HepG2 (cell line): ENCODE measurements around the gene BIN1. TPM values are rescaled to one million over a fixed set of nuclear protein-coding genes. Genes with fewer than 3 reads are reported as not detected.

Source experiments
- ATAC-seq: fragments of 200-7000 bp; cut with Tn5 transposase; 3 replicates; pipeline ENCODE4 v1.9.1; 2020; ENCODE audit warnings: mild to moderate bottlenecking, moderate library complexity
- BruUV-seq: library from RNA; stranded (reverse); fragments of 400-500 nt; replicated peaks from 2 replicates; lab custom pipeline; 2021; lab: Mats Ljungman, UMichigan
- CTCF ChIA-PET: fragments of 300-600 bp; formaldehyde crosslinking; extraction: SDS; loops from one replicate; lab custom pipeline; 2021; ENCODE audit warnings: low total read pairs, inconsistent platforms, low intra/inter-chr PET ratio; lab: Yijun Ruan, JAX
- POLR2A ChIA-PET: fragments of 350-600 bp; sonication (Branson Sonifier 250); formaldehyde crosslinking; loops from one replicate; lab custom pipeline; 2020; ENCODE audit warnings: antibody characterized with exemption, inconsistent platforms; lab: Yijun Ruan, JAX
- DNase-seq: peaks from one replicate; pipeline ENCODE4 v3.0.0-alpha.2; 2015; ENCODE audit warnings: low spot score
- FAIRE-seq: peaks from 3 replicates; lab custom pipeline; 2011; peaks lifted over from hg19 to GRCh38; lab: Jason Lieb, UNC
- H2AFZ ChIP-seq: one replicate; pipeline ENCODE4 v1.6.1; 2011; ENCODE audit warnings: low read length, inconsistent platforms
- H3K27ac ChIP-seq: fragments of 300-600 bp; 3 replicates; pipeline ENCODE4 v1.8.0; 2011; ENCODE audit warnings: mixed run types, mild to moderate bottlenecking, mixed read lengths, low read length, inconsistent platforms; ENCODE audit not compliant: insufficient read depth; ENCODE audit errors: extremely low read length
- H3K27me3 ChIP-seq, 2 experiments: fragments of 200-600 bp in 1 of 2; 2 replicates in 1 of 2; 3 replicates in 1 of 2; pipeline versions ENCODE4 v1.6.0 to v1.8.0; 2011; ENCODE audit warnings: low read length in 2 of 2, mild to moderate bottlenecking in 2 of 2, moderate library complexity in 2 of 2, inconsistent platforms in 1 of 2; ENCODE audit not compliant: insufficient read depth in 2 of 2, control insufficient read depth in 1 of 2
- H3K36me3 ChIP-seq, 2 experiments: fragments of 200-600 bp in 1 of 2; replicated peaks in 1 of 2; 2 replicates in 1 of 2; 3 replicates in 1 of 2; pipeline versions ENCODE4 v1.5.1 to v1.8.0; 2011; ENCODE audit warnings: low read length in 2 of 2, inconsistent platforms in 1 of 2; ENCODE audit not compliant: insufficient read depth in 2 of 2, control insufficient read depth in 1 of 2
- H3K4me1 ChIP-seq: 2 replicates; pipeline ENCODE4 v1.5.1; 2012; ENCODE audit warnings: low read length, inconsistent platforms; ENCODE audit not compliant: insufficient read depth
- H3K4me2 ChIP-seq: 2 replicates; pipeline ENCODE4 v1.6.0; 2011; ENCODE audit warnings: low read depth, low read length, inconsistent platforms
- H3K4me3 ChIP-seq, 3 experiments: fragments of 200-600 bp in 1 of 3; sonication (generic), shearing (Covaris generic) in 1 of 3; replicated peaks in 1 of 3; 2 replicates each; pipeline ENCODE4 v1.5.1; 2011 to 2016; ENCODE audit warnings: low read length in 3 of 3, inconsistent platforms in 2 of 3, low read depth in 2 of 3, mild to moderate bottlenecking in 2 of 3, control low read depth in 1 of 3, mixed read lengths in 1 of 3; ENCODE audit not compliant: insufficient read depth in 1 of 3
- H3K79me2 ChIP-seq: one replicate; pipeline ENCODE4 v1.6.1; 2011; ENCODE audit warnings: low read length, inconsistent platforms; ENCODE audit not compliant: insufficient read depth
- H3K9ac ChIP-seq: 2 replicates; pipeline ENCODE4 v1.6.0; 2011; ENCODE audit warnings: mild to moderate bottlenecking, low read depth, low read length, inconsistent platforms; ENCODE audit not compliant: insufficient read depth
- H3K9me3 ChIP-seq: 2 replicates; pipeline ENCODE4 v1.5.1; 2012; ENCODE audit warnings: mild to moderate bottlenecking, low read length
- H4K20me1 ChIP-seq: 2 replicates; pipeline ENCODE4 v1.6.0; 2011; ENCODE audit warnings: inconsistent platforms, mild to moderate bottlenecking, low read length, moderate library complexity; ENCODE audit not compliant: insufficient read depth
- CHD2 ChIP-seq: IDR thresholded peaks from 2 replicates; pipeline ENCODE4 v1.6.1; 2011; ENCODE audit warnings: low read depth, low read length, improper control_type of control experiment
- DPF2 ChIP-seq: sonication (generic); formaldehyde crosslinking; IDR thresholded peaks from 2 replicates; pipeline ENCODE4 v1.4.0; 2020; ENCODE audit warnings: mild to moderate bottlenecking, low read depth, missing genetic modification reagents, borderline replicate concordance
- KAT2B ChIP-seq: fragments of 150-350 bp; IDR thresholded peaks from 2 replicates; pipeline ENCODE4 v1.6.1; 2014; ENCODE audit warnings: low read depth, low read length, borderline replicate concordance
- RNF2 ChIP-seq: fragments of 450-650 bp; conservative IDR thresholded peaks from 2 replicates; pipeline ENCODE4 v1.6.1; 2016; ENCODE audit warnings: low read depth
- ZNF264 ChIP-seq: sonication (generic); formaldehyde crosslinking; IDR thresholded peaks from 2 replicates; pipeline ENCODE4 v1.4.0; 2020; ENCODE audit warnings: missing genetic modification reagents
- ZNF468 ChIP-seq: sonication (generic); formaldehyde crosslinking; IDR thresholded peaks from 2 replicates; pipeline ENCODE4 v1.8.0; 2022; ENCODE audit warnings: mild to moderate bottlenecking, moderate library complexity, missing genetic modification reagents
- ZNF564 ChIP-seq: sonication (generic); formaldehyde crosslinking; IDR thresholded peaks from 2 replicates; pipeline ENCODE4 v1.8.1; 2023; ENCODE audit warnings: mild to moderate bottlenecking, missing genetic modification reagents
- ZSCAN12 ChIP-seq: sonication (generic); formaldehyde crosslinking; IDR thresholded peaks from 2 replicates; pipeline ENCODE4 v1.9.0; 2021; ENCODE audit warnings: mild to moderate bottlenecking, missing genetic modification reagents
- WGBS: methylation state at CpG from one replicate; pipeline ENCODE4 v1.1.6; 2017; ENCODE audit warnings: low lambda C conversion rate; 5-methylcytosine and 5-hydroxymethylcytosine counted together
- in situ Hi-C: cut with HindIII; loops from 2 replicates; pipeline ENCODE4 v1.10.0; 2017; ENCODE audit warnings: low pct_unique_long_range_greater_than_20kb; ENCODE audit not compliant: extremely low pct_ligation_motif_present
- intact Hi-C: fragments of 100-400 bp; cut with micrococcal nuclease; formaldehyde crosslinking; loops from one replicate; pipeline ENCODE4 v1.10.0; 2022; ENCODE audit not compliant: unreplicated experiment
- polyA plus RNA-seq, 8 experiments: library from polyadenylated mRNA; depleted of rRNA in 3 of 8; stranded (reverse) in 7 of 8; unstranded in 1 of 8; fragments of >200 nt; fragmentation: Illumina TruSeq in 4 of 8; extraction: Trizol in 4 of 8; gene quantifications; 2 replicates each; pipeline versions ENCODE4 v1.2.1 to v1.2.3, GENCODE V29; 2011 to 2016; ENCODE audit warnings: low read depth in 4 of 8, missing spikeins in 1 of 8, mixed read lengths in 1 of 8; ENCODE audit not compliant: insufficient read depth in 1 of 8
- total RNA-seq, 5 experiments: library from RNA; depleted of rRNA; stranded (reverse); fragments of >200 nt; fragmentation: Illumina TruSeq; extraction: Trizol; gene quantifications; 2 replicates each; pipeline ENCODE4 v1.2.3, GENCODE V29; 2016; ENCODE audit warnings: low read depth in 1 of 5

Gene BIN1
- total and polyA plus RNA-seq, 2 of the 13 experiments (the other 11 are each of a cell fraction or from before 2014, with no cell fraction given): 0.93 to 1.2 TPM

- ATAC-seq (no peak), FAIRE-seq (no peak), DNase-seq (no peak)
- Histone ChIP-seq H3K36me3 (no peaks in the 10 kb centered on the region), H3K9me3 (no peaks in the 10 kb centered on the region), H3K4me2 (no peak overlapping the region), H4K20me1 (no peaks in the 10 kb centered on the region), H3K9ac (no peak overlapping the region), H3K79me2 (no peaks in the 10 kb centered on the region), H3K27me3 (peaks cover 2 to 31% of the 10 kb centered on the region in 2 experiments; a peak in 4 of 5 replicates), H2AFZ (no peak overlapping the region), H3K27ac (no peak overlapping the region), H3K4me1 (peaks cover 13% of the 10 kb centered on the region), H3K4me3 (no peak overlapping the region)
- no peak for TF ChIP-seq CHD2
- intact Hi-C loops: no loop called here
- no TSS peak for BruUV-seq
- ChIA-PET CTCF (no interaction called here), POLR2A (no interaction called here)
- 42% methylated on average over 2 of the region's 3 CpGs for WGBS
- in situ Hi-C loops: no loop called here
Measured at GRCh38 chr2:127097471-127097765, 9.5 kb downstream of the BIN1 start.

- BruUV-seq: no TSS peak
- Histone ChIP-seq H3K4me2 (no peak overlapping the region), H3K4me3 (no peak overlapping the region), H3K36me3 (no peaks in the 10 kb centered on the region), H3K27ac (no peak overlapping the region), H3K27me3 (peaks cover 2 to 26% of the 10 kb centered on the region in 2 experiments; a peak in 4 of 5 replicates), H3K9me3 (no peaks in the 10 kb centered on the region), H2AFZ (no peak overlapping the region), H4K20me1 (no peaks in the 10 kb centered on the region), H3K79me2 (no peaks in the 10 kb centered on the region), H3K9ac (no peak overlapping the region), H3K4me1 (peaks cover 13% of the 10 kb centered on the region)
- POLR2A ChIA-PET: no interaction called here
- CTCF ChIA-PET: no interaction called here
- in situ Hi-C loops (no loop called here), intact Hi-C loops (no loop called here)
- DNase-seq: no peak
- 48% methylated on average over 10 of the region's 15 CpGs for WGBS
- FAIRE-seq: no peak
- ATAC-seq: no peak
- TF ChIP-seq ZSCAN12 (no peak), ZNF468 (CRISPR knock-in tag) (no peak), KAT2B (no peak), RNF2 (no peak), ZNF564 (no peak), DPF2 (CRISPR knock-in tag) (no peak), ZNF264 (CRISPR knock-in tag) (no peak)
Measured at GRCh38 chr2:127096718-127097470, 10.1 kb downstream of the BIN1 start.
